ENCODE results near the gene DNAH12.
"Not testable (repeated sequence)": the region's sequence is repeated elsewhere in the genome, so short reads cannot be mapped to it uniquely, and the experiment has no call there.

DNAH12 gene

GRCh38 chr3:57500506-57500905 lies 43.6 kb downstream of the DNAH12 start:
- ChIA-PET POLR2A (no interaction called here), CTCF (no interaction called here)
- no peak for DNase-seq (ENCODE audit: extremely low spot score)
- no peak for TF ChIP-seq CTCF (IDR thresholded peaks at IDR 0.05; ENCODE audit: control extremely low read depth, extremely low read depth, low read depth, missing control alignments)

- no peak for DNase-seq (ENCODE audit: extremely low spot score)
- ChIA-PET CTCF (interaction anchor here (1.0 kb wide), 1 partner anchor 20 kb away, joined by 3 read pairs; no protein-coding TSS in a partner anchor), POLR2A (no interaction called here)
- no peak for TF ChIP-seq CTCF (IDR thresholded peaks at IDR 0.05; ENCODE audit: control extremely low read depth, extremely low read depth, low read depth, missing control alignments)
These were observed 46.2 kb downstream of the DNAH12 start for GRCh38 chr3:57497904-57498303.

- TF ChIP-seq CTCF (IDR thresholded peaks at IDR 0.05; ENCODE audit: control extremely low read depth, extremely low read depth, low read depth, missing control alignments): no peak
- ChIA-PET CTCF (no interaction called here), POLR2A (no interaction called here)
- no peak for DNase-seq (ENCODE audit: extremely low spot score)
These were observed 59.6 kb downstream of the DNAH12 start for GRCh38 chr3:57484563-57484962.

GRCh38 chr3:57477193-57477592 lies 67.0 kb downstream of the DNAH12 start:
- CTCF ChIA-PET: interaction anchor here (1.1 kb wide), 1 partner anchor 9 kb away, joined by 3 read pairs; no protein-coding TSS in a partner anchor
- DNase-seq (ENCODE audit: extremely low spot score); POLR2A ChIA-PET: not testable (repeated sequence)

- no peak for TF ChIP-seq CTCF (IDR thresholded peaks at IDR 0.05; ENCODE audit: control extremely low read depth, extremely low read depth, low read depth, missing control alignments)
- CTCF ChIA-PET: interaction anchor here (1.5 kb wide), 1 partner anchor 67 kb away, joined by 4 read pairs; no protein-coding TSS in a partner anchor
- POLR2A ChIA-PET: no interaction called here
- DNase-seq (ENCODE audit: extremely low spot score): no peak
These were observed 79.3 kb downstream of the DNAH12 start for GRCh38 chr3:57464801-57465200.

GRCh38 chr3:57464011-57464410 lies 80.1 kb downstream of the DNAH12 start:
- DNase-seq (ENCODE audit: extremely low spot score): no peak
- ChIA-PET CTCF (interaction anchor here (1.5 kb wide), 1 partner anchor 66 kb away, joined by 4 read pairs; no protein-coding TSS in a partner anchor), POLR2A (no interaction called here)
- no peak for TF ChIP-seq CTCF (IDR thresholded peaks at IDR 0.05; ENCODE audit: control extremely low read depth, extremely low read depth, low read depth, missing control alignments)

GRCh38 chr3:57451150-57451846 lies 92.8 kb downstream of the DNAH12 start:
- no peak for TF ChIP-seq CTCF (IDR thresholded peaks at IDR 0.05; ENCODE audit: control extremely low read depth, extremely low read depth, low read depth, missing control alignments)
- POLR2A ChIA-PET: no interaction called here
- CTCF ChIA-PET: interaction anchor here (1.4 kb wide), 1 partner anchor 10 kb away, joined by 3 read pairs; no protein-coding TSS in a partner anchor
- no peak for DNase-seq (ENCODE audit: extremely low spot score)

GRCh38 chr3:57449276-57449847 lies 94.8 kb downstream of the DNAH12 start:
- CTCF ChIA-PET; DNase-seq (ENCODE audit: extremely low spot score); POLR2A ChIA-PET: not testable (repeated sequence)

- DNase-seq (ENCODE audit: extremely low spot score); POLR2A ChIA-PET: not testable (repeated sequence)
- CTCF ChIA-PET: interaction anchor here (1.0 kb wide), 1 partner anchor 13 kb away, joined by 3 read pairs; no protein-coding TSS in a partner anchor
These were observed 95.7 kb downstream of the DNAH12 start for GRCh38 chr3:57448489-57448888.
